Dedifferentiated amniotic fluid mesenchymal stem cell (primary cell): ENCODE measurements around the gene RAB1B.

Experiments
- DNase-seq: peaks from one replicate; pipeline ENCODE4 v3.0.0-alpha.2; 2016; ENCODE audit errors: extremely low spot score

Gene RAB1B

GRCh38 chr11:66322732-66323427 lies 54.4 kb downstream of the RAB1B start:
- no peak for DNase-seq

GRCh38 chr11:66323684-66324083 lies 55.2 kb downstream of the RAB1B start:
- DNase-seq, result no peak

- DNase-seq, result no peak
Measured at GRCh38 chr11:66324664-66325063, 56.2 kb downstream of the RAB1B start.

GRCh38 chr11:66325263-66325671 lies 56.8 kb downstream of the RAB1B start:
- DNase-seq, result no peak

- peak; percentile 37 for DNase-seq
Measured at GRCh38 chr11:66326261-66327111, 58.0 kb downstream of the RAB1B start.
